ENCODE measurements around the gene PHF12.

DNA sequence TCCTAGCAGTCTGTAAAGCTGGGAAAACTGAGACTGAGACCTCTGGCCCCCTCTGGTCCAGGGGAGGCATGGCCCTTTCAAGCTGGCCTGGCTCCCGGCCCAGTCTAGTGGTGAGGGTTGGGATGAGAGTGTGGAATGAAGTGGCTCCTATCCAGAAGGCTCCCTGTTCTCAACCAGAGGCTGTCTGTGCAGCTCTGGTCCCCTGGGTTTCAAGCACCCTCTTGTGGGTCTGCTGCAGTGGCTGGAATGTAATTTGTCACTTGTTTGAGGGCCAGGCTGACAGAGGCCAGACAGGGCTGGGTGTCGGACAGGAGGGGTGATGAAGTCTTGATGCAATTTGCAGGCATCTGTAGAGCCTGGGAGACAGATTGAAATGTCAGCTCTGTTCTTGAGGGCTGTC lies 22.1 kb upstream of the PHF12 start:
- TF ChIP-seq POLR2A (IDR thresholded peaks at IDR 0.05) (no peak), POLR2AphosphoS5 (IDR thresholded peaks at IDR 0.05; ENCODE audit: insufficient read depth in 1 of 2, low read depth in 1 of 2) (no peak)
- TF ChIP-seq, protein P1, sequence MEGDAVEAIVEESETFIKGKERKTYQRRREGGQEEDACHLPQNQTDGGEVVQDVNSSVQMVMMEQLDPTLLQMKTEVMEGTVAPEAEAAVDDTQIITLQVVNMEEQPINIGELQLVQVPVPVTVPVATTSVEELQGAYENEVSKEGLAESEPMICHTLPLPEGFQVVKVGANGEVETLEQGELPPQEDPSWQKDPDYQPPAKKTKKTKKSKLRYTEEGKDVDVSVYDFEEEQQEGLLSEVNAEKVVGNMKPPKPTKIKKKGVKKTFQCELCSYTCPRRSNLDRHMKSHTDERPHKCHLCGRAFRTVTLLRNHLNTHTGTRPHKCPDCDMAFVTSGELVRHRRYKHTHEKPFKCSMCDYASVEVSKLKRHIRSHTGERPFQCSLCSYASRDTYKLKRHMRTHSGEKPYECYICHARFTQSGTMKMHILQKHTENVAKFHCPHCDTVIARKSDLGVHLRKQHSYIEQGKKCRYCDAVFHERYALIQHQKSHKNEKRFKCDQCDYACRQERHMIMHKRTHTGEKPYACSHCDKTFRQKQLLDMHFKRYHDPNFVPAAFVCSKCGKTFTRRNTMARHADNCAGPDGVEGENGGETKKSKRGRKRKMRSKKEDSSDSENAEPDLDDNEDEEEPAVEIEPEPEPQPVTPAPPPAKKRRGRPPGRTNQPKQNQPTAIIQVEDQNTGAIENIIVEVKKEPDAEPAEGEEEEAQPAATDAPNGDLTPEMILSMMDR (IDR thresholded peaks at IDR 0.05), result no peak
